HCT116 (cell line): ENCODE results near the gene WDR90. TPM values are rescaled to one million over a fixed set of nuclear protein-coding genes. Genes with fewer than 3 reads are reported as not detected.

Experiments used
- ATAC-seq: fragments of 200-7000 bp; cut with Tn5 transposase; 2 replicates; pipeline ENCODE4 v1.9.1; 2020; ENCODE audit warnings: mild to moderate bottlenecking, moderate library complexity
- BruUV-seq: library from RNA; stranded (reverse); fragments of 400-500 nt; replicated peaks from 2 replicates; lab custom pipeline; 2021; lab: Mats Ljungman, UMichigan
- CTCF ChIA-PET: fragments of 300-600 bp; sonication (Branson Sonifier 250); formaldehyde crosslinking; loops from one replicate; lab custom pipeline; 2021; ENCODE audit warnings: antibody characterized with exemption; lab: Charles Lee
- POLR2A ChIA-PET: fragments of 300-600, 350-600 bp; sonication (Branson Sonifier 250); formaldehyde crosslinking; loops from one replicate; lab custom pipeline; 2021; ENCODE audit warnings: antibody characterized with exemption; lab: Charles Lee
- RAD21 ChIA-PET, 2 experiments: fragments of 300-600 bp; sonication (Branson Sonifier 250); formaldehyde crosslinking; loops; one replicate each; lab custom pipeline; 2023; ENCODE audit warnings: low total read pairs in 2 of 2; ENCODE audit not compliant: uncharacterized antibody in 2 of 2, unreplicated experiment in 2 of 2, low non-redundant PET in 1 of 2; lab: Charles Lee
- DNase-seq: peaks from one replicate; pipeline ENCODE4 v3.0.0-alpha.2; 2010; ENCODE audit warnings: low read depth, low spot score
- H2AFZ ChIP-seq: fragments of 200-600 bp; shearing (Covaris generic), sonication (generic); 2 replicates; pipeline ENCODE4 v1.6.1; 2017; ENCODE audit warnings: low read depth, mixed run types, mixed read lengths, antibody characterized with exemption, low read length; ENCODE audit not compliant: poor library complexity, severe bottlenecking
- H3K27ac ChIP-seq: 2 replicates; pipeline ENCODE4 v1.5.1; 2012; ENCODE audit warnings: low read depth, low read length
- H3K27me3 ChIP-seq: fragments of 200-600 bp; sonication (generic); 2 replicates; pipeline ENCODE4 v1.6.1; 2016; ENCODE audit warnings: mixed run types, low read length, mixed read lengths; ENCODE audit not compliant: insufficient read depth
- H3K36me3 ChIP-seq, 2 experiments: fragments of 200-500 bp in 1 of 2; fragments of 200-600 bp in 1 of 2; sonication (Bioruptor generic) in 1 of 2; sonication (generic) in 1 of 2; 2 replicates each; pipeline versions ENCODE4 v1.5.1 to v1.6.1; 2014 to 2016; ENCODE audit warnings: low read length in 2 of 2, inconsistent platforms in 1 of 2, mixed read lengths in 1 of 2, mixed run types in 1 of 2; ENCODE audit not compliant: insufficient read depth in 2 of 2, control insufficient read depth in 1 of 2
- H3K4me1 ChIP-seq, 2 experiments: fragments of 200-600 bp in 1 of 2; sonication (generic) in 1 of 2; 2 replicates each; pipeline versions ENCODE4 v1.5.1 to v1.6.1; 2012 to 2017; ENCODE audit warnings: low read length in 2 of 2, inconsistent platforms in 1 of 2, mild to moderate bottlenecking in 1 of 2, mixed read lengths in 1 of 2, mixed run types in 1 of 2, moderate library complexity in 1 of 2; ENCODE audit not compliant: insufficient read depth in 2 of 2, control insufficient read depth in 1 of 2
- H3K4me2 ChIP-seq: fragments of 200-600 bp; sonication (generic); 2 replicates; pipeline ENCODE4 v1.6.1; 2017; ENCODE audit warnings: mixed run types, low read length, mixed read lengths
- H3K4me3 ChIP-seq, 2 experiments: fragments of 200-600 bp in 1 of 2; sonication (generic) in 1 of 2; replicated peaks in 1 of 2; 2 replicates each; pipeline ENCODE4 v1.5.1; 2011 to 2016; ENCODE audit warnings: low read length in 2 of 2, control low read depth in 1 of 2, low read depth in 1 of 2, mild to moderate bottlenecking in 1 of 2, mixed read lengths in 1 of 2, mixed run types in 1 of 2
- H3K79me2 ChIP-seq: fragments of 200-600 bp; sonication (generic); 2 replicates; pipeline ENCODE4 v1.6.1; 2017; ENCODE audit warnings: mild to moderate bottlenecking, mixed run types, low read length, moderate library complexity, mixed read lengths; ENCODE audit not compliant: insufficient read depth
- H3K9ac ChIP-seq: fragments of 200-600 bp; sonication (generic); 2 replicates; pipeline ENCODE4 v1.6.1; 2016; ENCODE audit warnings: low read length, mixed read lengths
- H3K9me2 ChIP-seq: fragments of 200-600 bp; sonication (generic), shearing (Covaris generic); 2 replicates; pipeline ENCODE4 v1.6.1; 2017; ENCODE audit warnings: mixed run types, mild to moderate bottlenecking, moderate library complexity; ENCODE audit not compliant: insufficient read depth
- H3K9me3 ChIP-seq, 2 experiments: fragments of 200-500 bp in 1 of 2; fragments of 200-600 bp in 1 of 2; sonication (Bioruptor generic) in 1 of 2; sonication (generic) in 1 of 2; 2 replicates each; pipeline ENCODE4 v1.6.1; 2014 to 2017; ENCODE audit warnings: low read length in 2 of 2, mixed read lengths in 2 of 2, inconsistent platforms in 1 of 2, low read depth in 1 of 2, mild to moderate bottlenecking in 1 of 2, mixed run types in 1 of 2, moderate library complexity in 1 of 2; ENCODE audit not compliant: control insufficient read depth in 1 of 2, insufficient read depth in 1 of 2
- H4K20me1 ChIP-seq: fragments of 200-600 bp; sonication (generic), shearing (Covaris generic); 2 replicates; pipeline ENCODE4 v1.6.1; 2017; ENCODE audit warnings: mixed run types, mild to moderate bottlenecking, moderate library complexity; ENCODE audit not compliant: insufficient read depth
- CBX3 ChIP-seq: IDR thresholded peaks from 2 replicates; pipeline ENCODE4 v1.6.1; 2012; ENCODE audit warnings: low read depth
- CEBPB ChIP-seq: IDR thresholded peaks from 2 replicates; pipeline ENCODE4 v1.6.1; 2012; ENCODE audit warnings: low read depth
- CTCF ChIP-seq, 3 experiments: fragments of 200-600 bp in 1 of 3; sonication (generic) in 1 of 3; IDR thresholded peaks in 2 of 3; conservative IDR thresholded peaks in 1 of 3; 2 replicates each; pipeline ENCODE4 v1.5.1; 2012 to 2017; ENCODE audit warnings: low read depth in 2 of 3, low read length in 2 of 3, antibody characterized with exemption in 1 of 3, borderline replicate concordance in 1 of 3, control low read depth in 1 of 3, mild to moderate bottlenecking in 1 of 3, mixed read lengths in 1 of 3, mixed run types in 1 of 3, moderate library complexity in 1 of 3; ENCODE audit not compliant: insufficient read depth in 1 of 3
- EZH2phosphoT487 ChIP-seq: fragments of 200-600 bp; IDR thresholded peaks from 2 replicates; pipeline ENCODE4 v1.6.1; 2018; ENCODE audit warnings: antibody characterized with exemption, borderline replicate concordance
- MAX ChIP-seq: IDR thresholded peaks from 2 replicates; pipeline ENCODE4 v1.6.1; 2012
- POLR2A ChIP-seq: IDR thresholded peaks from 2 replicates; pipeline ENCODE4 v1.7.0; 2011; ENCODE audit warnings: borderline replicate concordance; ENCODE audit not compliant: insufficient read depth, insufficient read length; ENCODE audit errors: extremely low read depth
- RAD21 ChIP-seq: IDR thresholded peaks from 2 replicates; pipeline ENCODE4 v1.6.1; 2012; ENCODE audit warnings: low read depth, mild to moderate bottlenecking
- SIN3A ChIP-seq: IDR thresholded peaks from 2 replicates; pipeline ENCODE4 v1.6.1; 2012; ENCODE audit warnings: low read depth
- YY1 ChIP-seq: IDR thresholded peaks from 2 replicates; pipeline ENCODE4 v1.6.1; 2011; ENCODE audit warnings: low read length, low read depth, moderate library complexity, mild to moderate bottlenecking; ENCODE audit not compliant: insufficient replicate concordance; ENCODE audit errors: extremely low read depth
- ZFX ChIP-seq: fragments of 450-650 bp; IDR thresholded peaks from 2 replicates; pipeline ENCODE4 v1.6.1; 2017
- intact Hi-C: fragments of 100-400 bp; cut with micrococcal nuclease; formaldehyde crosslinking; loops from 2 replicates; pipeline ENCODE4 v1.10.0; 2022
- total RNA-seq: library from RNA; stranded (reverse); gene quantifications from one replicate; pipeline ENCODE4 v1.2.1, GENCODE V29; 2021; ENCODE audit not compliant: unreplicated experiment
- TF ChIP-seq, protein P1 (sequence below): IDR thresholded peaks from 2 replicates; pipeline ENCODE4 v1.6.1; 2012; ENCODE audit warnings: low read depth
- TF ChIP-seq, protein P2 (sequence below): IDR thresholded peaks from 2 replicates; pipeline ENCODE4 v1.6.1; 2011; ENCODE audit warnings: mild to moderate bottlenecking, low read length, moderate library complexity; ENCODE audit not compliant: insufficient replicate concordance; ENCODE audit errors: extremely low read depth

The WDR90 gene
- total RNA-seq, 1 experiment from 2014 or later = 73.7 TPM

- peaks cover 5% of the 10 kb centered on the region; the same call in 1 of the 2 replicates for H3K79me2 ChIP-seq
- no peaks in the 10 kb centered on the region for H3K9me3 ChIP-seq
- RAD21 ChIA-PET = no interaction called here
- ATAC-seq (no peak), DNase-seq (no peak)
- no TSS peak for BruUV-seq
- H4K20me1 ChIP-seq = no peaks in the 10 kb centered on the region
- intact Hi-C loops = loop anchor here (5.0 kb wide), 1 partner anchor 38 kb away; the partner anchor contains the start of gene RAB40C
- H3K9ac ChIP-seq = no peak overlapping the region
- POLR2A ChIA-PET = no interaction called here
- peaks cover 29 to 44% of the 10 kb centered on the region in 2 experiments for H3K4me1 ChIP-seq
- H3K4me2 ChIP-seq = no peak overlapping the region
- H3K36me3 ChIP-seq = no peaks in the 10 kb centered on the region
- H3K9me2 ChIP-seq = no peaks in the 10 kb centered on the region
- TF ChIP-seq CEBPB = no peak
- TF ChIP-seq ZFX = no peak
- TF ChIP-seq SIN3A = no peak
- TF ChIP-seq CBX3 = no peak
- TF ChIP-seq RAD21 = no peak
- TF ChIP-seq, protein P1, sequence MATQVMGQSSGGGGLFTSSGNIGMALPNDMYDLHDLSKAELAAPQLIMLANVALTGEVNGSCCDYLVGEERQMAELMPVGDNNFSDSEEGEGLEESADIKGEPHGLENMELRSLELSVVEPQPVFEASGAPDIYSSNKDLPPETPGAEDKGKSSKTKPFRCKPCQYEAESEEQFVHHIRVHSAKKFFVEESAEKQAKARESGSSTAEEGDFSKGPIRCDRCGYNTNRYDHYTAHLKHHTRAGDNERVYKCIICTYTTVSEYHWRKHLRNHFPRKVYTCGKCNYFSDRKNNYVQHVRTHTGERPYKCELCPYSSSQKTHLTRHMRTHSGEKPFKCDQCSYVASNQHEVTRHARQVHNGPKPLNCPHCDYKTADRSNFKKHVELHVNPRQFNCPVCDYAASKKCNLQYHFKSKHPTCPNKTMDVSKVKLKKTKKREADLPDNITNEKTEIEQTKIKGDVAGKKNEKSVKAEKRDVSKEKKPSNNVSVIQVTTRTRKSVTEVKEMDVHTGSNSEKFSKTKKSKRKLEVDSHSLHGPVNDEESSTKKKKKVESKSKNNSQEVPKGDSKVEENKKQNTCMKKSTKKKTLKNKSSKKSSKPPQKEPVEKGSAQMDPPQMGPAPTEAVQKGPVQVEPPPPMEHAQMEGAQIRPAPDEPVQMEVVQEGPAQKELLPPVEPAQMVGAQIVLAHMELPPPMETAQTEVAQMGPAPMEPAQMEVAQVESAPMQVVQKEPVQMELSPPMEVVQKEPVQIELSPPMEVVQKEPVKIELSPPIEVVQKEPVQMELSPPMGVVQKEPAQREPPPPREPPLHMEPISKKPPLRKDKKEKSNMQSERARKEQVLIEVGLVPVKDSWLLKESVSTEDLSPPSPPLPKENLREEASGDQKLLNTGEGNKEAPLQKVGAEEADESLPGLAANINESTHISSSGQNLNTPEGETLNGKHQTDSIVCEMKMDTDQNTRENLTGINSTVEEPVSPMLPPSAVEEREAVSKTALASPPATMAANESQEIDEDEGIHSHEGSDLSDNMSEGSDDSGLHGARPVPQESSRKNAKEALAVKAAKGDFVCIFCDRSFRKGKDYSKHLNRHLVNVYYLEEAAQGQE = no peak
- no peak for TF ChIP-seq MAX
- no peak for TF ChIP-seq EZH2phosphoT487
- TF ChIP-seq, protein P2, sequence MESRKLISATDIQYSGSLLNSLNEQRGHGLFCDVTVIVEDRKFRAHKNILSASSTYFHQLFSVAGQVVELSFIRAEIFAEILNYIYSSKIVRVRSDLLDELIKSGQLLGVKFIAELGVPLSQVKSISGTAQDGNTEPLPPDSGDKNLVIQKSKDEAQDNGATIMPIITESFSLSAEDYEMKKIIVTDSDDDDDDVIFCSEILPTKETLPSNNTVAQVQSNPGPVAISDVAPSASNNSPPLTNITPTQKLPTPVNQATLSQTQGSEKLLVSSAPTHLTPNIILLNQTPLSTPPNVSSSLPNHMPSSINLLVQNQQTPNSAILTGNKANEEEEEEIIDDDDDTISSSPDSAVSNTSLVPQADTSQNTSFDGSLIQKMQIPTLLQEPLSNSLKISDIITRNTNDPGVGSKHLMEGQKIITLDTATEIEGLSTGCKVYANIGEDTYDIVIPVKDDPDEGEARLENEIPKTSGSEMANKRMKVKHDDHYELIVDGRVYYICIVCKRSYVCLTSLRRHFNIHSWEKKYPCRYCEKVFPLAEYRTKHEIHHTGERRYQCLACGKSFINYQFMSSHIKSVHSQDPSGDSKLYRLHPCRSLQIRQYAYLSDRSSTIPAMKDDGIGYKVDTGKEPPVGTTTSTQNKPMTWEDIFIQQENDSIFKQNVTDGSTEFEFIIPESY = no peak
- TF ChIP-seq POLR2A = no peak
- no peak for TF ChIP-seq YY1
- TF ChIP-seq CTCF (IDR thresholded peaks at IDR 0.05 in 2 of 3, conservative IDR thresholded peaks at IDR 0.05 in 1 of 3; ENCODE audit: borderline replicate concordance in 1 of 3, insufficient read depth in 1 of 3, low read depth in 2 of 3, low read length in 2 of 3) = no peak
- no peak overlapping the region for H3K27ac ChIP-seq
- no peaks in the 10 kb centered on the region for H3K27me3 ChIP-seq
- CTCF ChIA-PET = no interaction called here
- H2AFZ ChIP-seq = no peak overlapping the region
- H3K4me3 ChIP-seq = no peak overlapping the region
These were observed 19.3 kb upstream of the WDR90 start for GRCh38 chr16:629833-630248.
